ENCODE results near the gene BTG4.

Gene BTG4

DNA sequence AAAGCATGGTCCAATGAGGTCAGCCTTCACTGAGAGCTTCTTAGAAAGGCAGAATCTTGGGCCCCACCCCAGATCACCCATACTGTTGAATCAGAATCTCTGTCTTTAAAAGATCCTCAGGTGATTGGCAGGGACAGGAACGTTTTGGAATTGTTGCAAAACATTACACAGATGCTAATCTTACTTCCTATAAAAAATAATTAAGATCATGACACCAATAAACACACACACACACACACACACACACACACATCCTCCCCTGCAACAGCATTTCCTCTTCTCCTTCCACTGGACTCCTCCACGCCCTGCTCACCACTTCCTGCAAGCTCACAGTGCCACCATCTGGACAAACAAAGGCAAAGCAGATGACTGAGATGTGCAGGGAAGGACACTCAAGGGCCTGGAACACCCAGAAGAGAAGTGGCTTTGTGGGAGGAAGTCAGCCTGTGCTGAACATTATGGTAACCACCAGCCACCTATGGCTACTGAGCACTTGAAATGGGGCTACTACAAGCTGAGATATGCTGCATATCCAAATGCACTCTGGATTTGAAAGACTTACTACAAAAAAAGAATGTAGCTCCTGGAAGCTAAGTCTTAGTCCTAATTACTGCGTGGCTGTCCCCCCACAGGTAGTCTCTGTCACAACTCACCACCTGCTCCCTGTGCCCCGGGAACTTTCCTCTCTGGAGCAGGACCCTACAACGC is 65.6 kb downstream of the BTG4 start:
- peak; percentile 93 for DNase-seq (ENCODE audit: low read depth)
- TF ChIP-seq, protein P1, sequence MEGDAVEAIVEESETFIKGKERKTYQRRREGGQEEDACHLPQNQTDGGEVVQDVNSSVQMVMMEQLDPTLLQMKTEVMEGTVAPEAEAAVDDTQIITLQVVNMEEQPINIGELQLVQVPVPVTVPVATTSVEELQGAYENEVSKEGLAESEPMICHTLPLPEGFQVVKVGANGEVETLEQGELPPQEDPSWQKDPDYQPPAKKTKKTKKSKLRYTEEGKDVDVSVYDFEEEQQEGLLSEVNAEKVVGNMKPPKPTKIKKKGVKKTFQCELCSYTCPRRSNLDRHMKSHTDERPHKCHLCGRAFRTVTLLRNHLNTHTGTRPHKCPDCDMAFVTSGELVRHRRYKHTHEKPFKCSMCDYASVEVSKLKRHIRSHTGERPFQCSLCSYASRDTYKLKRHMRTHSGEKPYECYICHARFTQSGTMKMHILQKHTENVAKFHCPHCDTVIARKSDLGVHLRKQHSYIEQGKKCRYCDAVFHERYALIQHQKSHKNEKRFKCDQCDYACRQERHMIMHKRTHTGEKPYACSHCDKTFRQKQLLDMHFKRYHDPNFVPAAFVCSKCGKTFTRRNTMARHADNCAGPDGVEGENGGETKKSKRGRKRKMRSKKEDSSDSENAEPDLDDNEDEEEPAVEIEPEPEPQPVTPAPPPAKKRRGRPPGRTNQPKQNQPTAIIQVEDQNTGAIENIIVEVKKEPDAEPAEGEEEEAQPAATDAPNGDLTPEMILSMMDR (conservative IDR thresholded peaks at IDR 0.05; ENCODE audit: low read length): peak; percentile 95
- no peak overlapping the region for H3K4me3 ChIP-seq (ENCODE audit: low read length)

DNA sequence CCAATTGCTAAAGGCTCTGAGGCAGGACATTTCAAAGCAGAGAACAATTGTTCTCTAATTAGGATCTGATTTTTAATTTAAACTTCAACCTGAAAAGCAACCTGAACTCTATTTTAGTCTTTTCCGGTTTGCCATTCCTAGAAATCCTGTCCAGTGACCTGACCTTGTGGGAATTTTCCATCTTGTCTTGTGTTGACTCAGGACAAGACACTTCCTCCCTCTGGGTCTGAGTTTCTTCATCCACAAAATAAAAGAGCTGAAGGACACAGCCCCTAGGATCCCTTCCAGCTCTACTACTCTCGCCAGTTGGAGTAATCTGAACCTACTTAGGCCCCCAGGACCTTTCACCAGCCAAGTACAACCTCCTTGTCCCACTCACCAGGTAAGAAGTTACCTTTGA is 66.6 kb downstream of the BTG4 start:
- TF ChIP-seq, protein P1 (conservative IDR thresholded peaks at IDR 0.05; ENCODE audit: low read length): no peak
- DNase-seq (ENCODE audit: low read depth): peak; percentile 8
- H3K4me3 ChIP-seq (ENCODE audit: low read length): no peak overlapping the region

All from AG10803 (cell line).